ENCODE data around the gene F2RL3.
A peak's percentile ranks its signal among the peaks of the same experiment; 100 is the strongest.

The F2RL3 gene

GRCh38 chr19:16894080-16894479, 5.3 kb downstream of the F2RL3 start:
- Histone ChIP-seq H2AK5ac (ENCODE audit: low read depth, low read length) (peak overlapping the region; percentile 6), H2AFZ (ENCODE audit: low read length) (no peak overlapping the region), H3K23ac (ENCODE audit: low read depth, low read length, poor library complexity) (no peak overlapping the region), H3K27ac (replicated peaks; ENCODE audit: low read length) (no peak overlapping the region), H4K91ac (ENCODE audit: low read depth, low read length, poor library complexity) (no peak overlapping the region), H3K36me3 (replicated peaks in 1 of 2; ENCODE audit: control insufficient read depth in 2 of 2, insufficient read depth in 2 of 2, low read length in 2 of 2) (no peaks in the 10 kb centered on the region), H3K14ac (ENCODE audit: low read length) (no peak overlapping the region), H2BK12ac (ENCODE audit: low read length) (no peak overlapping the region), H2BK15ac (ENCODE audit: low read length) (no peak overlapping the region), H3K4me3 (ENCODE audit: low read length in 2 of 2) (no peak overlapping the region), H4K8ac (ENCODE audit: low read depth, low read length) (no peak overlapping the region), H2BK120ac (ENCODE audit: low read depth, low read length) (no peak overlapping the region), H3K4ac (ENCODE audit: low read length) (no peak overlapping the region), H3K79me1 (ENCODE audit: low read depth, low read length) (peaks cover 2% of the 10 kb centered on the region), H3K9me3 (replicated peaks in 1 of 2; ENCODE audit: control insufficient read depth in 2 of 2, insufficient read depth in 1 of 2, low read depth in 1 of 2, low read length in 2 of 2) (no peaks in the 10 kb centered on the region), H3K9ac (ENCODE audit: low read depth, low read length, poor library complexity) (no peak overlapping the region), H3K18ac (ENCODE audit: low read length) (no peak overlapping the region), H3K27me3 (ENCODE audit: control insufficient read depth in 3 of 3, insufficient read depth in 3 of 3, low read depth in 1 of 3, low read length in 3 of 3) (peaks cover 0 to 24% (median 7%) of the 10 kb centered on the region in 3 experiments), H3K4me1 (ENCODE audit: control insufficient read depth in 2 of 2, insufficient read depth in 1 of 2, low read depth in 1 of 2, low read length in 2 of 2) (peaks cover 4 to 10% of the 10 kb centered on the region in 2 donors), H3K4me2 (ENCODE audit: insufficient read depth, low read length, poor library complexity, severe bottlenecking) (no peak overlapping the region), H2BK5ac (ENCODE audit: low read length) (no peak overlapping the region)
- no CpG with 5 or more reads among the region's 7 CpGs for WGBS, 2 donors (ENCODE audit: extremely low coverage in 2 of 2, insufficient read length in 2 of 2, insufficient replicate concordance in 1 of 2)
- DNase-seq (ENCODE audit: low spot score): no peak

GRCh38 chr19:16895467-16896145, 6.8 kb downstream of the F2RL3 start:
- DNase-seq (ENCODE audit: low spot score): peak; percentile 35
- no peak overlapping the region for H3K14ac ChIP-seq (ENCODE audit: low read length)
- H4K91ac ChIP-seq (ENCODE audit: low read depth, low read length, poor library complexity): no peak overlapping the region
- H2BK12ac ChIP-seq (ENCODE audit: low read length): no peak overlapping the region
- no peak overlapping the region for H3K4ac ChIP-seq (ENCODE audit: low read length)
- peak overlapping the region; percentile 98 for H3K4me2 ChIP-seq (ENCODE audit: insufficient read depth, low read length, poor library complexity, severe bottlenecking)
- peaks cover 0 to 24% (median 7%) of the 10 kb centered on the region in 3 experiments for H3K27me3 ChIP-seq (ENCODE audit: control insufficient read depth in 3 of 3, insufficient read depth in 3 of 3, low read depth in 1 of 3, low read length in 3 of 3)
- H3K4me1 ChIP-seq (ENCODE audit: control insufficient read depth in 2 of 2, insufficient read depth in 1 of 2, low read depth in 1 of 2, low read length in 2 of 2): peaks cover 4 to 10% of the 10 kb centered on the region in 2 donors
- H3K18ac ChIP-seq (ENCODE audit: low read length): peak overlapping the region; percentile 96
- peak overlapping the region; percentile 90 for H2BK5ac ChIP-seq (ENCODE audit: low read length)
- H3K9me3 ChIP-seq (replicated peaks in 1 of 2; ENCODE audit: control insufficient read depth in 2 of 2, insufficient read depth in 1 of 2, low read depth in 1 of 2, low read length in 2 of 2): no peaks in the 10 kb centered on the region
- no peak overlapping the region for H3K27ac ChIP-seq (replicated peaks; ENCODE audit: low read length)
- no peak overlapping the region for H3K4me3 ChIP-seq (ENCODE audit: low read length in 2 of 2)
- no peak overlapping the region for H2BK120ac ChIP-seq (ENCODE audit: low read depth, low read length)
- H4K8ac ChIP-seq (ENCODE audit: low read depth, low read length): no peak overlapping the region
- peaks cover 4% of the 10 kb centered on the region for H3K79me1 ChIP-seq (ENCODE audit: low read depth, low read length)
- no peaks in the 10 kb centered on the region for H3K36me3 ChIP-seq (replicated peaks in 1 of 2; ENCODE audit: control insufficient read depth in 2 of 2, insufficient read depth in 2 of 2, low read length in 2 of 2)
- H2BK15ac ChIP-seq (ENCODE audit: low read length): peak overlapping the region; percentile 97
- H3K9ac ChIP-seq (ENCODE audit: low read depth, low read length, poor library complexity): no peak overlapping the region
- H3K23ac ChIP-seq (ENCODE audit: low read depth, low read length, poor library complexity): peak overlapping the region; percentile 95
- H2AK5ac ChIP-seq (ENCODE audit: low read depth, low read length): peak overlapping the region; percentile 95
- no CpG with 5 or more reads among the region's 30 CpGs for WGBS, 2 donors (ENCODE audit: extremely low coverage in 2 of 2, insufficient read length in 2 of 2, insufficient replicate concordance in 1 of 2)
- peak overlapping the region; percentile 86 for H2AFZ ChIP-seq (ENCODE audit: low read length)

- peak; percentile 27 for DNase-seq (ENCODE audit: low spot score)
- no CpG with 5 or more reads among the region's 66 CpGs for WGBS, 2 donors (ENCODE audit: extremely low coverage in 2 of 2, insufficient read length in 2 of 2, insufficient replicate concordance in 1 of 2)
- H3K4me1 ChIP-seq (ENCODE audit: control insufficient read depth in 2 of 2, insufficient read depth in 1 of 2, low read depth in 1 of 2, low read length in 2 of 2): peaks cover 6 to 9% of the 10 kb centered on the region in 2 donors
Observed at GRCh38 chr19:16896146-16897028, 7.6 kb downstream of the F2RL3 start.

More at GRCh38 chr19:16896146-16897028, 7.6 kb downstream of the F2RL3 start:
- Histone ChIP-seq H2BK120ac (ENCODE audit: low read depth, low read length) (no peak overlapping the region), H3K36me3 (replicated peaks in 1 of 2; ENCODE audit: control insufficient read depth in 2 of 2, insufficient read depth in 2 of 2, low read length in 2 of 2) (no peaks in the 10 kb centered on the region), H3K27me3 (ENCODE audit: control insufficient read depth in 3 of 3, insufficient read depth in 3 of 3, low read depth in 1 of 3, low read length in 3 of 3) (peaks cover 0 to 24% (median 7%) of the 10 kb centered on the region in 3 experiments), H3K27ac (replicated peaks; ENCODE audit: low read length) (no peak overlapping the region), H3K9me3 (replicated peaks in 1 of 2; ENCODE audit: control insufficient read depth in 2 of 2, insufficient read depth in 1 of 2, low read depth in 1 of 2, low read length in 2 of 2) (no peaks in the 10 kb centered on the region), H2AK5ac (ENCODE audit: low read depth, low read length) (peak overlapping the region; percentile 95), H3K14ac (ENCODE audit: low read length) (peak overlapping the region; percentile 89), H3K9ac (ENCODE audit: low read depth, low read length, poor library complexity) (peak overlapping the region; percentile 91), H3K4ac (ENCODE audit: low read length) (peak overlapping the region; percentile 84), H4K91ac (ENCODE audit: low read depth, low read length, poor library complexity) (no peak overlapping the region), H3K18ac (ENCODE audit: low read length) (peak overlapping the region; percentile 96), H3K4me3 (ENCODE audit: low read length in 2 of 2) (peak overlapping the region; percentile 33 to 79), H2BK12ac (ENCODE audit: low read length) (no peak overlapping the region), H3K4me2 (ENCODE audit: insufficient read depth, low read length, poor library complexity, severe bottlenecking) (peak overlapping the region; percentile 98), H2AFZ (ENCODE audit: low read length) (peak overlapping the region; percentile 86), H2BK5ac (ENCODE audit: low read length) (peak overlapping the region; percentile 90), H2BK15ac (ENCODE audit: low read length) (peak overlapping the region; percentile 97), H3K79me1 (ENCODE audit: low read depth, low read length) (peaks cover 4% of the 10 kb centered on the region), H3K23ac (ENCODE audit: low read depth, low read length, poor library complexity) (peak overlapping the region; percentile 95), H4K8ac (ENCODE audit: low read depth, low read length) (no peak overlapping the region)

Measured in neuronal stem cell (in vitro differentiated cells).